HepG2 (cell line): ENCODE data around the gene HCFC1R1. TPM values are rescaled to one million over a fixed set of nuclear protein-coding genes. Genes with fewer than 3 reads are reported as not detected.
A peak's percentile ranks its signal among the peaks of the same experiment; 100 is the strongest.

ENCODE experiments used
- ATAC-seq: fragments of 200-7000 bp; cut with Tn5 transposase; 3 replicates; pipeline ENCODE4 v1.9.1; 2020; ENCODE audit warnings: mild to moderate bottlenecking, moderate library complexity
- BruUV-seq: library from RNA; stranded (reverse); fragments of 400-500 nt; replicated peaks from 2 replicates; lab custom pipeline; 2021; lab: Mats Ljungman, UMichigan
- CTCF ChIA-PET: fragments of 300-600 bp; formaldehyde crosslinking; extraction: SDS; loops from one replicate; lab custom pipeline; 2021; ENCODE audit warnings: low total read pairs, inconsistent platforms, low intra/inter-chr PET ratio; lab: Yijun Ruan, JAX
- POLR2A ChIA-PET: fragments of 350-600 bp; sonication (Branson Sonifier 250); formaldehyde crosslinking; loops from one replicate; lab custom pipeline; 2020; ENCODE audit warnings: antibody characterized with exemption, inconsistent platforms; lab: Yijun Ruan, JAX
- DNase-seq: peaks from one replicate; pipeline ENCODE4 v3.0.0-alpha.2; 2015; ENCODE audit warnings: low spot score
- FAIRE-seq: peaks from 3 replicates; lab custom pipeline; 2011; peaks lifted over from hg19 to GRCh38; lab: Jason Lieb, UNC
- H2AFZ ChIP-seq: one replicate; pipeline ENCODE4 v1.6.1; 2011; ENCODE audit warnings: low read length, inconsistent platforms
- H3K27ac ChIP-seq: fragments of 300-600 bp; 3 replicates; pipeline ENCODE4 v1.8.0; 2011; ENCODE audit warnings: mixed run types, mild to moderate bottlenecking, mixed read lengths, low read length, inconsistent platforms; ENCODE audit not compliant: insufficient read depth; ENCODE audit errors: extremely low read length
- H3K27me3 ChIP-seq, 2 experiments: fragments of 200-600 bp in 1 of 2; 2 replicates in 1 of 2; 3 replicates in 1 of 2; pipeline versions ENCODE4 v1.6.0 to v1.8.0; 2011; ENCODE audit warnings: low read length in 2 of 2, mild to moderate bottlenecking in 2 of 2, moderate library complexity in 2 of 2, inconsistent platforms in 1 of 2; ENCODE audit not compliant: insufficient read depth in 2 of 2, control insufficient read depth in 1 of 2
- H3K36me3 ChIP-seq, 2 experiments: fragments of 200-600 bp in 1 of 2; replicated peaks in 1 of 2; 2 replicates in 1 of 2; 3 replicates in 1 of 2; pipeline versions ENCODE4 v1.5.1 to v1.8.0; 2011; ENCODE audit warnings: low read length in 2 of 2, inconsistent platforms in 1 of 2; ENCODE audit not compliant: insufficient read depth in 2 of 2, control insufficient read depth in 1 of 2
- H3K4me1 ChIP-seq: 2 replicates; pipeline ENCODE4 v1.5.1; 2012; ENCODE audit warnings: low read length, inconsistent platforms; ENCODE audit not compliant: insufficient read depth
- H3K4me2 ChIP-seq: 2 replicates; pipeline ENCODE4 v1.6.0; 2011; ENCODE audit warnings: low read depth, low read length, inconsistent platforms
- H3K4me3 ChIP-seq, 3 experiments: fragments of 200-600 bp in 1 of 3; sonication (generic), shearing (Covaris generic) in 1 of 3; replicated peaks in 1 of 3; 2 replicates each; pipeline ENCODE4 v1.5.1; 2011 to 2016; ENCODE audit warnings: low read length in 3 of 3, inconsistent platforms in 2 of 3, low read depth in 2 of 3, mild to moderate bottlenecking in 2 of 3, control low read depth in 1 of 3, mixed read lengths in 1 of 3; ENCODE audit not compliant: insufficient read depth in 1 of 3
- H3K79me2 ChIP-seq: one replicate; pipeline ENCODE4 v1.6.1; 2011; ENCODE audit warnings: low read length, inconsistent platforms; ENCODE audit not compliant: insufficient read depth
- H3K9ac ChIP-seq: 2 replicates; pipeline ENCODE4 v1.6.0; 2011; ENCODE audit warnings: mild to moderate bottlenecking, low read depth, low read length, inconsistent platforms; ENCODE audit not compliant: insufficient read depth
- H3K9me3 ChIP-seq: 2 replicates; pipeline ENCODE4 v1.5.1; 2012; ENCODE audit warnings: mild to moderate bottlenecking, low read length
- H4K20me1 ChIP-seq: 2 replicates; pipeline ENCODE4 v1.6.0; 2011; ENCODE audit warnings: inconsistent platforms, mild to moderate bottlenecking, low read length, moderate library complexity; ENCODE audit not compliant: insufficient read depth
- CEBPB ChIP-seq: IDR thresholded peaks from 2 replicates; pipeline ENCODE4 v1.6.1; 2011; ENCODE audit warnings: low read depth, low read length, improper control_type of control experiment, borderline replicate concordance
- NFRKB ChIP-seq: fragments of 450-650 bp; IDR thresholded peaks from 2 replicates; pipeline ENCODE4 v1.6.1; 2017
- PTBP1 ChIP-seq: fragments of 200-400 bp; formaldehyde crosslinking; IDR thresholded peaks from 2 replicates; pipeline ENCODE4 v1.6.1; 2018; ENCODE audit warnings: low read length, low read depth; ENCODE audit not compliant: poor library complexity, severe bottlenecking
- RBFOX2 ChIP-seq: fragments of 200-400 bp; formaldehyde crosslinking; IDR thresholded peaks from 2 replicates; pipeline ENCODE4 v1.6.1; 2017; ENCODE audit warnings: low read depth, mild to moderate bottlenecking, low read length
- ZBTB37 ChIP-seq: sonication (generic); formaldehyde crosslinking; IDR thresholded peaks from 2 replicates; pipeline ENCODE4 v1.4.0; 2020; ENCODE audit warnings: mild to moderate bottlenecking, missing genetic modification reagents
- ZNF777 ChIP-seq: sonication (generic); formaldehyde crosslinking; IDR thresholded peaks from 2 replicates; pipeline ENCODE4 v1.4.0; 2020; ENCODE audit warnings: missing genetic modification reagents
- WGBS: methylation state at CpG from one replicate; pipeline ENCODE4 v1.1.6; 2017; ENCODE audit warnings: low lambda C conversion rate; 5-methylcytosine and 5-hydroxymethylcytosine counted together
- in situ Hi-C: cut with HindIII; loops from 2 replicates; pipeline ENCODE4 v1.10.0; 2017; ENCODE audit warnings: low pct_unique_long_range_greater_than_20kb; ENCODE audit not compliant: extremely low pct_ligation_motif_present
- intact Hi-C: fragments of 100-400 bp; cut with micrococcal nuclease; formaldehyde crosslinking; loops from one replicate; pipeline ENCODE4 v1.10.0; 2022; ENCODE audit not compliant: unreplicated experiment
- polyA plus RNA-seq, 8 experiments: library from polyadenylated mRNA; depleted of rRNA in 3 of 8; stranded (reverse) in 7 of 8; unstranded in 1 of 8; fragments of >200 nt; fragmentation: Illumina TruSeq in 4 of 8; extraction: Trizol in 4 of 8; gene quantifications; 2 replicates each; pipeline versions ENCODE4 v1.2.1 to v1.2.3, GENCODE V29; 2011 to 2016; ENCODE audit warnings: low read depth in 4 of 8, missing spikeins in 1 of 8, mixed read lengths in 1 of 8; ENCODE audit not compliant: insufficient read depth in 1 of 8
- total RNA-seq, 5 experiments: library from RNA; depleted of rRNA; stranded (reverse); fragments of >200 nt; fragmentation: Illumina TruSeq; extraction: Trizol; gene quantifications; 2 replicates each; pipeline ENCODE4 v1.2.3, GENCODE V29; 2016; ENCODE audit warnings: low read depth in 1 of 5

Gene HCFC1R1
- total and polyA plus RNA-seq, 2 of the 13 experiments (the other 11 are each of a cell fraction or from before 2014, with no cell fraction given): 13.8 to 16.1 TPM

- intact Hi-C loops: loop anchor here (1.0 kb wide), 1 partner anchor 20 kb away; the partner anchor contains the start of gene THOC6
- Histone ChIP-seq H3K4me2 (peak overlapping the region; percentile 36; the same call in 1 of the 2 replicates), H3K79me2 (no peaks in the 10 kb centered on the region), H3K36me3 (no peaks in the 10 kb centered on the region), H4K20me1 (no peaks in the 10 kb centered on the region), H2AFZ (no peak overlapping the region), H3K9ac (no peak overlapping the region), H3K9me3 (no peaks in the 10 kb centered on the region), H3K27me3 (no peaks in the 10 kb centered on the region), H3K4me3 (peak overlapping the region in 2 of 3 experiments; percentile 27 to 46; a peak in 2 of 6 replicates), H3K4me1 (peaks cover 54% of the 10 kb centered on the region), H3K27ac (no peak overlapping the region)
- in situ Hi-C loops: no loop called here
- TF ChIP-seq CEBPB: no peak
- 0 out of 2 replicates have a peak, but pooled peaks have one; percentile 1 for TF ChIP-seq ZNF777 (CRISPR knock-in tag)
- TF ChIP-seq ZBTB37 (CRISPR knock-in tag): no peak
- TF ChIP-seq NFRKB: no peak
- TF ChIP-seq PTBP1: no peak
- TF ChIP-seq RBFOX2: peak; percentile 34; the same call in 1 of the 2 replicates
- ChIA-PET CTCF (interaction anchor here (0.8 to 1.7 kb wide), 3 partner anchors 17 to 27 kb away, joined by 3 to 11 read pairs (median 4); no protein-coding TSS in a partner anchor), POLR2A (interaction anchor here (1.0 to 14.2 kb wide), 7 partner anchors 18 to 99 kb away, joined by 5 to 750 read pairs (median 6); partner anchors contain the start of genes CLDN6, HCFC1R1, IL32 and KREMEN2)
- no peak for ATAC-seq
- whole genome bisulfite sequencing: no CpG with 5 or more reads among the region's 67 CpGs
- no peak for DNase-seq
- BruUV-seq: no TSS peak
- FAIRE-seq: no peak
Measured at GRCh38 chr16:3004319-3004718, 19.4 kb downstream of the HCFC1R1 start.
